22Rv1 (cell line): ENCODE results near the gene NIPAL1.

ENCODE experiments used
- CTCF ChIP-seq: fragments of 450-650 bp; IDR thresholded peaks from 2 replicates; pipeline ENCODE4 v1.5.1; 2017; ENCODE audit warnings: mild to moderate bottlenecking
- ZFX ChIP-seq: fragments of 450-650 bp; IDR thresholded peaks from 2 replicates; pipeline ENCODE4 v1.6.1; 2017; ENCODE audit warnings: antibody characterized with exemption, borderline replicate concordance

- TF ChIP-seq CTCF (no peak), ZFX (no peak)
Observed at GRCh38 chr4:48078862-48079655, 62.5 kb downstream of the NIPAL1 start.
